H1 (cell line): ENCODE data around the gene HIVEP2. TPM values are rescaled to one million over a fixed set of nuclear protein-coding genes. Genes with fewer than 3 reads are reported as not detected.

Experiments used
- CTCF ChIA-PET: fragments of 300-600 bp; sonication (Branson Sonifier 250); formaldehyde crosslinking; loops from one replicate; lab custom pipeline; 2021; ENCODE audit not compliant: partially characterized antibody; lab: Charles Lee
- POLR2A ChIA-PET: fragments of 300-600 bp; sonication (Branson Sonifier 250); formaldehyde crosslinking; loops from one replicate; lab custom pipeline; 2021; ENCODE audit warnings: inconsistent platforms; ENCODE audit not compliant: partially characterized antibody; lab: Charles Lee
- DNase-seq, 2 experiments: peaks; one replicate each; pipeline versions ENCODE4 v3.0.0 to v3.0.0-alpha.2; 2010 to 2022; ENCODE audit warnings: low spot score in 2 of 2, low read depth in 1 of 2, mixed read lengths in 1 of 2
- FAIRE-seq: peaks from 2 replicates; lab custom pipeline; 2011; peaks lifted over from hg19 to GRCh38; lab: Jason Lieb, UNC
- H2AFZ ChIP-seq: 2 replicates; pipeline ENCODE4 v1.8.1; 2012; ENCODE audit warnings: low read length, inconsistent platforms
- H2AK5ac ChIP-seq: 2 replicates; pipeline ENCODE4 v1.6.1; 2013; ENCODE audit warnings: low read depth, low read length
- H2BK120ac ChIP-seq: replicated peaks from 2 replicates; pipeline ENCODE3; 2013; ENCODE audit warnings: low read depth, low read length, inconsistent platforms
- H2BK12ac ChIP-seq: 2 replicates; pipeline ENCODE4 v1.6.1; 2013; ENCODE audit warnings: low read depth, low read length
- H2BK15ac ChIP-seq: 2 replicates; pipeline ENCODE4 v1.6.1; 2013; ENCODE audit warnings: low read length
- H2BK20ac ChIP-seq: 2 replicates; pipeline ENCODE4 v1.6.1; 2013; ENCODE audit warnings: low read length
- H2BK5ac ChIP-seq: 2 replicates; pipeline ENCODE4 v1.6.1; 2013; ENCODE audit warnings: low read depth, low read length
- H3K14ac ChIP-seq: 2 replicates; pipeline ENCODE4 v1.6.1; 2013; ENCODE audit warnings: inconsistent platforms; ENCODE audit not compliant: insufficient read length
- H3K18ac ChIP-seq: 2 replicates; pipeline ENCODE4 v1.6.1; 2013; ENCODE audit warnings: low read length; ENCODE audit errors: extremely low read depth
- H3K23ac ChIP-seq: 2 replicates; pipeline ENCODE4 v1.6.1; 2013; ENCODE audit warnings: inconsistent platforms; ENCODE audit not compliant: insufficient read length
- H3K23me2 ChIP-seq: 2 replicates; pipeline ENCODE4 v1.6.1; 2013; ENCODE audit warnings: low read depth, low read length
- H3K27ac ChIP-seq: 2 replicates; pipeline ENCODE4 v1.6.1; 2011; ENCODE audit warnings: low read depth, low read length, inconsistent platforms
- H3K27me3 ChIP-seq, 4 experiments: replicated peaks in 1 of 4; 1 replicate in 1 of 4; 2 replicates in 3 of 4; pipeline versions ENCODE4 v1.6.1 to v1.8.1; 2011 to 2013; ENCODE audit warnings: low read length in 3 of 4, mild to moderate bottlenecking in 3 of 4, inconsistent platforms in 2 of 4, mixed read lengths in 2 of 4, moderate library complexity in 1 of 4; ENCODE audit not compliant: control insufficient read depth in 3 of 4, insufficient read depth in 3 of 4; ENCODE audit errors: extremely low read depth in 1 of 4
- H3K36me3 ChIP-seq, 4 experiments: 2 replicates each; pipeline versions ENCODE4 v1.6.1 to v1.8.1; 2011 to 2013; ENCODE audit warnings: mild to moderate bottlenecking in 4 of 4, low read length in 3 of 4, moderate library complexity in 2 of 4, control low read depth in 1 of 4, inconsistent platforms in 1 of 4; ENCODE audit not compliant: insufficient read depth in 4 of 4, control insufficient read depth in 2 of 4
- H3K4ac ChIP-seq: replicated peaks from 2 replicates; pipeline ENCODE3; 2013; ENCODE audit warnings: low read length, low read depth, mixed read lengths, inconsistent platforms; ENCODE audit not compliant: insufficient read length
- H3K4me1 ChIP-seq, 4 experiments: replicated peaks in 1 of 4; 1 replicate in 1 of 4; 2 replicates in 3 of 4; pipeline versions ENCODE4 v1.6.1 to v1.8.1; 2011 to 2013; ENCODE audit warnings: low read length in 3 of 4, inconsistent platforms in 2 of 4, mixed read lengths in 1 of 4; ENCODE audit not compliant: insufficient read depth in 4 of 4, control insufficient read depth in 3 of 4
- H3K4me2 ChIP-seq, 2 experiments: 2 replicates each; pipeline versions ENCODE4 v1.6.1 to v1.8.1; 2011 to 2013; ENCODE audit warnings: low read depth in 2 of 2, low read length in 2 of 2, control low read depth in 1 of 2, inconsistent platforms in 1 of 2, mild to moderate bottlenecking in 1 of 2; ENCODE audit not compliant: insufficient read depth in 1 of 2
- H3K4me3 ChIP-seq, 4 experiments: fragments of 200-600, 300-600 bp in 1 of 4; sonication (generic), shearing (Covaris generic), sonication (Bioruptor Twin) in 1 of 4; 2 replicates each; pipeline versions ENCODE4 v1.5.1 to v1.8.1; 2011 to 2016; ENCODE audit warnings: low read length in 4 of 4, low read depth in 3 of 4, control low read depth in 2 of 4, inconsistent platforms in 2 of 4, mild to moderate bottlenecking in 2 of 4, mixed read lengths in 1 of 4, moderate library complexity in 1 of 4; ENCODE audit not compliant: insufficient read depth in 2 of 4; ENCODE audit errors: extremely low read depth in 1 of 4
- H3K56ac ChIP-seq: replicated peaks from 2 replicates; pipeline ENCODE3; 2013; ENCODE audit warnings: low read depth, mild to moderate bottlenecking, mixed read lengths, low read length, inconsistent platforms; ENCODE audit not compliant: insufficient read length
- H3K79me1 ChIP-seq: 2 replicates; pipeline ENCODE4 v1.6.1; 2013; ENCODE audit warnings: low read depth, low read length, control low read depth
- H3K79me2 ChIP-seq, 2 experiments: 2 replicates each; pipeline versions ENCODE4 v1.6.1 to v1.8.1; 2012 to 2013; ENCODE audit warnings: low read length in 2 of 2, mild to moderate bottlenecking in 2 of 2, inconsistent platforms in 1 of 2; ENCODE audit not compliant: insufficient read depth in 2 of 2, control insufficient read depth in 1 of 2
- H3K9ac ChIP-seq, 4 experiments: replicated peaks in 1 of 4; 1 replicate in 1 of 4; 2 replicates in 3 of 4; pipeline versions ENCODE4 v1.6.1 to v1.8.1; 2011 to 2013; ENCODE audit warnings: low read depth in 3 of 4, low read length in 3 of 4, control low read depth in 2 of 4, mild to moderate bottlenecking in 2 of 4, moderate library complexity in 2 of 4, inconsistent platforms in 1 of 4; ENCODE audit errors: extremely low read depth in 1 of 4
- H3K9me3 ChIP-seq, 2 experiments: 2 replicates each; pipeline versions ENCODE4 v1.6.1 to v1.8.1; 2012 to 2013; ENCODE audit warnings: mild to moderate bottlenecking in 2 of 2, moderate library complexity in 2 of 2, control low read depth in 1 of 2, inconsistent platforms in 1 of 2, low read depth in 1 of 2, low read length in 1 of 2, mixed read lengths in 1 of 2; ENCODE audit not compliant: insufficient read depth in 2 of 2
- H4K20me1 ChIP-seq, 2 experiments: replicated peaks in 1 of 2; 2 replicates each; pipeline versions ENCODE3 to v1.8.1; 2011 to 2013; ENCODE audit warnings: inconsistent platforms in 2 of 2, low read length in 2 of 2, mild to moderate bottlenecking in 1 of 2; ENCODE audit not compliant: insufficient read depth in 2 of 2, control insufficient read depth in 1 of 2
- H4K5ac ChIP-seq: 2 replicates; pipeline ENCODE4 v1.6.1; 2013; ENCODE audit warnings: low read length, low read depth, mixed read lengths, inconsistent platforms; ENCODE audit not compliant: insufficient read length
- H4K8ac ChIP-seq: 2 replicates; pipeline ENCODE4 v1.8.0; 2013; ENCODE audit warnings: mild to moderate bottlenecking, moderate library complexity, low read length, inconsistent platforms; ENCODE audit not compliant: insufficient read depth; ENCODE audit errors: extremely low read depth
- H4K91ac ChIP-seq: replicated peaks from 2 replicates; pipeline ENCODE3; 2013; ENCODE audit warnings: low read length, mixed read lengths, inconsistent platforms; ENCODE audit not compliant: insufficient read length
- BCL11A ChIP-seq, 2 experiments: IDR thresholded peaks; one replicate each; pipeline ENCODE4 v1.6.1; 2011; ENCODE audit warnings: low read depth in 2 of 2, low read length in 2 of 2, mild to moderate bottlenecking in 2 of 2
- CHD1 ChIP-seq: IDR thresholded peaks from 2 replicates; pipeline ENCODE4 v1.6.1; 2012; ENCODE audit warnings: low read depth, low read length, improper control_type of control experiment
- CHD2 ChIP-seq: IDR thresholded peaks from 2 replicates; pipeline ENCODE4 v1.6.1; 2012; ENCODE audit warnings: low read length, improper control_type of control experiment
- E2F6 ChIP-seq: IDR thresholded peaks from 2 replicates; pipeline ENCODE4 v1.6.1; 2012; ENCODE audit warnings: inconsistent platforms
- FOSL1 ChIP-seq: IDR thresholded peaks from 2 replicates; pipeline ENCODE4 v1.6.1; 2011; ENCODE audit warnings: mild to moderate bottlenecking, low read depth, low read length, moderate library complexity; ENCODE audit not compliant: insufficient read depth
- GTF2F1 ChIP-seq: IDR thresholded peaks from 2 replicates; pipeline ENCODE4 v1.6.1; 2012; ENCODE audit warnings: low read depth, low read length, improper control_type of control experiment, borderline replicate concordance
- POLR2AphosphoS5 ChIP-seq: IDR thresholded peaks from 2 replicates; pipeline ENCODE4 v1.6.1; 2011; ENCODE audit warnings: low read depth, low read length
- RBBP5 ChIP-seq: IDR thresholded peaks from 2 replicates; pipeline ENCODE4 v1.7.1; 2012; ENCODE audit warnings: low read depth, mild to moderate bottlenecking, inconsistent platforms, low read length, moderate library complexity, borderline replicate concordance
- SIRT6 ChIP-seq: IDR thresholded peaks from one replicate; pipeline ENCODE4 v1.7.1; 2012; ENCODE audit warnings: low read length, inconsistent platforms
- SUZ12 ChIP-seq: fragments of 200-600 bp; sonication (generic); IDR thresholded peaks from 2 replicates; pipeline ENCODE4 v1.6.1; 2012; ENCODE audit warnings: mild to moderate bottlenecking, inconsistent platforms, low read length, moderate library complexity, mixed read lengths
- TEAD4 ChIP-seq: IDR thresholded peaks from 2 replicates; pipeline ENCODE4 v1.6.1; 2012; ENCODE audit warnings: low read depth, low read length, inconsistent platforms, mixed read lengths
- ZNF274 ChIP-seq: IDR thresholded peaks from 2 replicates; pipeline ENCODE4 v1.7.0; 2012; ENCODE audit warnings: low read length, borderline replicate concordance; ENCODE audit errors: extremely low read depth
- WGBS, 2 experiments: shearing (Covaris generic) in 1 of 2; methylation state at CpG; one replicate each; pipeline versions ENCODE4 v1.1.6 to v1.1.7; 2013 to 2015; ENCODE audit warnings: low lambda C conversion rate in 2 of 2, mixed read lengths in 2 of 2, inconsistent platforms in 1 of 2, low coverage in 1 of 2, missing lambda C conversion rate in 1 of 2; ENCODE audit not compliant: insufficient replicate concordance in 2 of 2, insufficient coverage in 1 of 2, insufficient read length in 1 of 2; ENCODE audit errors: extremely low coverage in 1 of 2, missing lambda C conversion rate in 1 of 2; 5-methylcytosine and 5-hydroxymethylcytosine counted together
- polyA plus RNA-seq, 7 experiments: library from polyadenylated mRNA; depleted of rRNA in 3 of 7; stranded (reverse) in 5 of 7; unstranded in 2 of 7; fragments of >200 nt in 5 of 7; fragments of 200-250 nt in 2 of 7; gene quantifications; 1 replicate in 5 of 7; 2 replicates in 1 of 7; 4 replicates in 1 of 7; pipeline versions ENCODE4 v1.2.1 to v1.2.3, GENCODE V29; 2011 to 2013; ENCODE audit warnings: missing spikeins in 2 of 7, mixed read lengths in 2 of 7
- total RNA-seq: library from RNA; stranded (reverse); fragmentation: NEBNext Ultra II Directional; extraction: Animal tissue kit (Norgen Biotek cat#: 25700); gene quantifications from 2 replicates; pipeline ENCODE4 v1.2.1, GENCODE V29; 2021

The HIVEP2 gene
- total and polyA plus RNA-seq, 2 of the 8 experiments (the other 6 are each of a cell fraction or from before 2014, with no cell fraction given) = 2.2 to 6.1 TPM

- no peak overlapping the region for H3K56ac ChIP-seq
- no peak overlapping the region for H3K4me3 ChIP-seq
- no peak overlapping the region for H2BK15ac ChIP-seq
- FAIRE-seq (no peak), DNase-seq (no peak)
- H4K8ac ChIP-seq = no peak overlapping the region
- H3K9me3 ChIP-seq = no peaks in the 10 kb centered on the region
- H2BK20ac ChIP-seq = no peak overlapping the region
- no peak overlapping the region for H3K14ac ChIP-seq
- H3K18ac ChIP-seq = no peak overlapping the region
- H3K23ac ChIP-seq = no peak overlapping the region
- no peaks in the 10 kb centered on the region for H4K20me1 ChIP-seq
- no peak overlapping the region for H3K27ac ChIP-seq
- no peak overlapping the region for H2BK12ac ChIP-seq
- peaks cover 0 to 11% (median 6%) of the 10 kb centered on the region in 4 experiments; a peak in 4 of 7 replicates for H3K4me1 ChIP-seq
- no peaks in the 10 kb centered on the region for H3K23me2 ChIP-seq
- H3K27me3 ChIP-seq = no peaks in the 10 kb centered on the region
- no peak overlapping the region for H2BK120ac ChIP-seq
- H3K36me3 ChIP-seq = no peaks in the 10 kb centered on the region
- H4K5ac ChIP-seq = no peak overlapping the region
- H2BK5ac ChIP-seq = no peak overlapping the region
- H3K79me2 ChIP-seq = peaks cover 0 to 17% of the 10 kb centered on the region in 2 experiments; a peak in 2 of 4 replicates
- H3K9ac ChIP-seq = no peak overlapping the region
- H3K4ac ChIP-seq = no peak overlapping the region
- H3K4me2 ChIP-seq = no peak overlapping the region
- ChIA-PET POLR2A (interaction anchor here (0.6 kb wide), 1 partner anchor 10 kb away, joined by 5 read pairs; no protein-coding TSS in a partner anchor), CTCF (interaction anchor here (0.5 to 1.6 kb wide), 4 partner anchors 12 to 165 kb away, joined by 3 to 5 read pairs (median 4); no protein-coding TSS in a partner anchor)
- H3K79me1 ChIP-seq = no peaks in the 10 kb centered on the region
- no peak overlapping the region for H2AK5ac ChIP-seq
- no peak overlapping the region for H2AFZ ChIP-seq
- no peak overlapping the region for H4K91ac ChIP-seq
- 88% methylated on average over 4 of the region's 4 CpGs; no CpG with 5 or more reads in 1 of the 2 experiments for WGBS, 2 experiments
- TF ChIP-seq ZNF274 (no peak), RBBP5 (no peak), CHD2 (no peak), POLR2AphosphoS5 (no peak), CHD1 (no peak), E2F6 (no peak), BCL11A (IDR thresholded peaks at IDR 0.05; ENCODE audit: low read depth in 2 of 2, low read length in 2 of 2) (no peak), SIRT6 (no peak), TEAD4 (no peak), GTF2F1 (no peak), SUZ12 (no peak), FOSL1 (no peak)
Observed at GRCh38 chr6:142906945-142907470, 38.0 kb downstream of the HIVEP2 start.
